ENCODE measurements around the gene BIN1. TPM values are rescaled to one million over a fixed set of nuclear protein-coding genes. Genes with fewer than 3 reads are reported as not detected.

BIN1 gene
- total and polyA plus RNA-seq, 8 donors, result 32.0 to 98.7 (median 76.7) TPM

- H3K4me1 ChIP-seq, result peaks cover 7 to 12% of the 10 kb centered on the region in 2 donors
- no peaks in the 10 kb centered on the region for H3K9me3 ChIP-seq
- intact Hi-C loops (cut with DNase I), result no loop called here
- H3K27me3 ChIP-seq, result peaks cover 0 to 29% of the 10 kb centered on the region in 2 donors
- no peak overlapping the region for H3K27ac ChIP-seq
- ATAC-seq, result no peak
- no peak overlapping the region for H3K4me3 ChIP-seq
- TF ChIP-seq CTCF (IDR thresholded peaks at IDR 0.05), result no peak
- H3K36me3 ChIP-seq, result no peaks in the 10 kb centered on the region
- DNase-seq, result peak in 2 of 4 donors; percentile 27 to 45
These were observed 4.3 kb downstream of the BIN1 start for GRCh38 chr2:127102521-127103242.

- peaks cover 0 to 22% of the 10 kb centered on the region in 2 donors for H3K27me3 ChIP-seq
- H3K4me3 ChIP-seq, result no peak overlapping the region
- no peaks in the 10 kb centered on the region for H3K36me3 ChIP-seq
- DNase-seq (peak in 2 of 4 donors; percentile 15 to 31), ATAC-seq (no peak)
- peaks cover 7 to 11% of the 10 kb centered on the region in 2 donors for H3K4me1 ChIP-seq
- intact Hi-C loops (cut with DNase I), result no loop called here
- TF ChIP-seq CTCF (IDR thresholded peaks at IDR 0.05), result no peak
- H3K9me3 ChIP-seq, result no peaks in the 10 kb centered on the region
- H3K27ac ChIP-seq, result no peak overlapping the region
These were observed 5.0 kb downstream of the BIN1 start for GRCh38 chr2:127101756-127102477.

DNA sequence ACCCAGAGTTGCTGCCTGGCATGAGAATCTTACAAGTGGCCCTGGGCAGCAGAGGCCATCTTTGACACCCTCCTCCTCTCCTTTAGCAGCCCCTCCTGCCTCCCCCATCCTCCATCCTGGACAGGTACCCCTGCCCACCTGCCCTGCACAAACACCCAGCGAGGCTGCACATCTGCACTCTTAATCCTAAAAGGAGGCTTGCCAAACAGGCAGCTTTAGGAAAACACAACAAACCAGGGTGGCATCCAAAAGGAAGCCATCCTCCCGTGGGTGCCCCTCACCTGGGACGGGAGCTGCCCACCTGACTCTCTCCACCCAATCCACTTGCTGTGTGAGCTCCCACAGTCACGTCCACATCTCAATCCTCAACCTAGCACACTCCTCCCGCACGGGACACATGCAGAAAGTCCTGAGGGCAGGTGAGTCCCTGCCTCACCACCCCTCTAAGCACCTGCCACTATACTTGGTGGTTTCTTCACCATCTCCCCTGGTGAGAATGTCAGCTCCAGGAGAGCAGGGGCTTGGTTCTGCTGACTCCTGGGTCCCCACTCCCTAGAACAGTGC, 5.8 kb downstream of the BIN1 start:
- TF ChIP-seq CTCF (IDR thresholded peaks at IDR 0.05), result no peak
- H3K4me3 ChIP-seq, result no peak overlapping the region
- H3K27me3 ChIP-seq, result peaks cover 0 to 14% of the 10 kb centered on the region in 2 donors
- H3K9me3 ChIP-seq, result no peaks in the 10 kb centered on the region
- no peaks in the 10 kb centered on the region for H3K36me3 ChIP-seq
- intact Hi-C loops (cut with DNase I), result no loop called here
- DNase-seq (peak in 2 of 4 donors; percentile 18 to 29), ATAC-seq (no peak)
- peaks cover 7% of the 10 kb centered on the region in 2 donors for H3K4me1 ChIP-seq
- H3K27ac ChIP-seq, result no peak overlapping the region

- intact Hi-C loops (cut with DNase I), result no loop called here
- ATAC-seq (peak; percentile 33), DNase-seq (peak in 2 of 4 donors; percentile 33 to 44)
- Histone ChIP-seq H3K27me3 (peaks cover 0 to 7% of the 10 kb centered on the region in 2 donors), H3K36me3 (no peaks in the 10 kb centered on the region), H3K9me3 (no peaks in the 10 kb centered on the region), H3K27ac (no peak overlapping the region), H3K4me1 (peaks cover 1 to 7% of the 10 kb centered on the region in 2 donors), H3K4me3 (no peak overlapping the region)
- TF ChIP-seq CTCF (IDR thresholded peaks at IDR 0.05), result no peak
These were observed 6.5 kb downstream of the BIN1 start for GRCh38 chr2:127100251-127101047.
